Stimulated activated CD8-positive, alpha-beta memory T cell treated with anti-CD3 and anti-CD28 coated beads, Interleukin-7, amount 100 ng/mL, for 24 hours (primary cell): ENCODE results near the gene C1QB.

ENCODE experiments used
- DNase-seq: peaks from one replicate; pipeline ENCODE4 v3.0.0-alpha.2; 2020; ENCODE audit warnings: low read depth

The C1QB gene, protein sequence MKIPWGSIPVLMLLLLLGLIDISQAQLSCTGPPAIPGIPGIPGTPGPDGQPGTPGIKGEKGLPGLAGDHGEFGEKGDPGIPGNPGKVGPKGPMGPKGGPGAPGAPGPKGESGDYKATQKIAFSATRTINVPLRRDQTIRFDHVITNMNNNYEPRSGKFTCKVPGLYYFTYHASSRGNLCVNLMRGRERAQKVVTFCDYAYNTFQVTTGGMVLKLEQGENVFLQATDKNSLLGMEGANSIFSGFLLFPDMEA

DNA sequence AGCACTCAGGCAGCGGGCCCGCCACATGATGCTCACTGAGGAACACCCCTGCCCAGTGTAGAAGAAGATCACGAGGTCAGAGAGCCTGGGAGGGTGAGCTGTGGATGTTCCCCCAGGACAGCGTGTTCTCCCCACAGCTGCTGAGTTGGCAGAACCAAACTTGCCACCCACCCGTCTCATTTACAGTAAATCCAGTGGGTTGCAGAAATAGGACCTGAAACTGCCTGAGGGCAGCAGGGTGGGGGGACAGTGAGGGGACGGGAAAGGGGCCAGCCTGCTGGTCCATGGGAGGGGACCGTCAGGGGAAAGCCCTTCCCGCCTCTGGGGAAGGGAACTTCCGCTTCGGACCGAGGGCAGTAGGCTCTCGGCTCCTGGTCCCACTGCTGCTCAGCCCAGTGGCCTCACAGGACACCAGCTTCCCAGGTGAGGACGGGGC lies at the start of gene C1QB:
Gene C1QB, plus strand, starts transcription at position 356 of the 436 bp plus-strand sequence. CDS start 6,227 bp downstream, outside the sequence.
- no peak for DNase-seq

- DNase-seq = no peak
These were observed 46.9 kb upstream of the C1QB start for GRCh38 chr1:22606161-22606560.

- DNase-seq = no peak
These were observed 45.9 kb upstream of the C1QB start for GRCh38 chr1:22607154-22607553.

- no peak for DNase-seq
These were observed 44.7 kb upstream of the C1QB start for GRCh38 chr1:22608361-22608760.

DNA sequence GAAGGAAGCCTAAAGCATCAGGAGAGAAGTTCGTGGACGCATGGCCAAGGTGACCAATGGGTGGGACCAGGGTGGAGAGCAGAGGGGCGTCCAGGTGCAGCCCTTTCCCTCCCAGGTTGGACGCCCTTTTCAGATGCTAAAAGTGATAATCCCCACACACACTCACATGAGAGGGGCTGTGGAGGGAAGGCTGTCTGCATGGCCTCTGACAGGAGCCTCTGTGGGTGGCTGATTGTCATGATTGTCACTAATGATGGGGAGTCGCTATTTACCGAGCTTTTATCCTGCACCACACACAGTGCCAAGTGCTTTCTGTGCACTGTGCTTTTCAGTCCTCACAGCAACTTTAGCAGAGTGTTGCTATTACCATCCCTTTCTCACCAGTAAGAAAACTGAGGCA lies 43.7 kb upstream of the C1QB start:
- DNase-seq = no peak

- DNase-seq = peak; percentile 6
These were observed 41.5 kb upstream of the C1QB start for GRCh38 chr1:22611530-22611947.

DNA sequence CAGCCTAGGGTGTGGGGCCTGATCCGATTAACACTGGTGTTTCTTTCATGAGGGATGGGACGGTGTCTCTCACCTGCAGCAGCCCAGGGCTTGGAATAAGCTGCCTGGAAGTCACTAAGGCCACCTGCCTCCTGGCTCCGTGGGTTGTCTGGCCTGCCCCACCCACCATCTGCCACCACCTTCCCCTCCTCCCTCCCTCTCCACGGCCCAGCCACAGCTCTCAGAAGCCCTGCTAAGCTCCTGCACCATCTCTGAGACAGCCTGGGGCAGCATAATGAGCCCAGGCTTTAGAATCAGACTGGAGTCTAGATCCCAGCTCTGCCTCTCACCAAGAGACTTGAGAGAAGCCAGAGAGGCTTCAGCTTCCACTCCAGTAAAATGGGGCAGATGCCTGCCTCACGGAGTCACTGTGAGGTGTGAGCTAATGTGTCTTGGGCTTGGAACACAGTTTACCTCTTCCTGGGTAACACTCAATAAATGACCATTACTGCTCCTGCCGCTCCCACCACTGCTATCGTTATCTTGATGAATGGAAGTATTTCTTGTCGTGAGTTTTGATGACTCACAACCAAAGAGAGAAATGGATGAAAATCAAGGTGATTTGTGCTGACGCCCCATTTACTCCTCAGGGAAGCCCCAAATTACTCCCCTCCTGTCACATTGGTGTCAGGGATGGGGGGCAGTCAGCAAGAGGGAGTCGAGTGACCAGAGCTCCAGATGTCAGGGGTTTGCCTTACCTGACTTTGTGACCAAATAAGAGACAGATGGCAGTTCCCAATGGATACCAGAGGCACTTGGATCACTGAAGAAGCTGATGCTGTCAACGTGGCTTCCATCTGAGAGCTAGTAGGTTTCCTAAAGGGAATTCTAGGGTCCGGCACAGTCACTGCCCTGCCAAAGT lies 40.1 kb upstream of the C1QB start:
- DNase-seq = no peak

DNA sequence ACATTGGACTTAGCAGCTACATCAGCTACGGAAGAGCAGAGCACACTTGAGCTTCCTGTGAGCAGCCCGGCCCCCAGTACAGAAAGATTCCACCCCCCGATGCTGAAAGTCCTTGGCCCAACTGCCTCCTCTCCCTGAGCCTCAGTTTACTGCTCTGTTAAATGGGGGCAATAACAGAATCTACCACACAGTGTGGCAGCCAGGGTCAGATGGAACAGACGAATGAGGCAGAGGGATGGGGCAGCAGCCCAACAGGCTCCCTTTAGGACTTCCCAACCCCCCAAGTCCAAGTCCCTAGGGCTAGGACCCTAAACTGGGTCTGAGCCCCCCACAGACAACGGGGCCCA lies 39.5 kb upstream of the C1QB start:
- DNase-seq = no peak

GRCh38 chr1:22613951-22614350 lies 39.1 kb upstream of the C1QB start:
- no peak for DNase-seq

DNA sequence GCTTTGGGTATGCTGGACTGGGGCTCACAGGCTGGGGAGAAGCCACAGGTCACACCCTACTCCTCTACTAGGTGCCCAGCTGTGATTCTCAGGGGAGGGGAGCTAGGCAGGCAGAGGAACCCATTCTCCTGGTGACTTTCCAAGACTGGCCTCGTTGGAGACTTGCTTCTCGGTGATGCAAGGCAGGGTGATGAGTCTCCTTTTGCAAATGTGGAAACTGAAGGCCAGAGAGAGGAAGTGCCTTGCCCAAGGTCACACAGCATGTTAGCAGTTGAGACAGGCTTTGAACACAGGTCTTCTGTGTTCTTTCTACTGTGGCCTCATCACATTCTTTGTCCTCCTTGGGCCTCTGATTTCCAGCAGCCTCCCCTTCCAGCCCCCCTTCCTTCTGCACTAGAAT lies 37.1 kb upstream of the C1QB start:
- DNase-seq = no peak

DNA sequence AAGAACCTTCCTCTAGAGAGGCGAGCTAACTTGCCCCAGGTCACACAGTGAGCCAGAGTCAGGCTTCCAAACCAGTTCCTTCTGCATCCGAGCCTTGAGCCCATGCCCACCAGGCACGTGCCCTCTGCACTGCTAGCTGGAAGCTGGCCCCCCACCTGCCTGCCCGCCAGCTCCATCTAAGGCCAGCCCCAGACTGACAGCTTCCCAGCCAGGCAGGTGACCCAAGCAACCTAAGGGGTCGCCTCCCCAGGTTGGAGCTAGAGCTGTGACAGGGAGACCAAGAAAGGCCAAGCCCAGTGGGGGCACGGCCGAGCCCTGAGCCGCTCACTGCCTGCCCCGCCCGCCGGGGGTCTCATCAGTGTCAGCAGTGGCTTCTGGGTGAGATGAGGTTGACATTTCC lies 36.5 kb upstream of the C1QB start:
- no peak for DNase-seq

DNA sequence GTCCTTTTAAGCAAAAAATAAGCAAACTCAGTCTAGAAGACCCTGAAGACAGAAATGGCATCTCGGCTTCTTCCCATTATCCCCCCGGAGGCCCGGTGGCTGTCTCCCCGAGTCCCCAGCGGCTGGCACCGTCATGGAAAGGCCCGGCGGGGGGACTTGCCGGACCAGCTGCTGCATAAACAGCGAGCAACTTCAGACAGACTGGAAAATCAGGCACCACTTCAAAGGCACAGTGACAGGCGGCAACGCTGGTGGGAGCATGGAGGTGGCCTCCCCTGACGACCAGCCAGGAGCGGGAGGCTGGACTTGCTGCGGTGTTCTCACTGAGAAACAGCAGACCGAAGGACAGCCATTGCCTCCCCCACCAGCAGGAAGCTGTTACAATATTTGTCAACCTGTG lies 35.0 kb upstream of the C1QB start:
- no peak for DNase-seq

DNA sequence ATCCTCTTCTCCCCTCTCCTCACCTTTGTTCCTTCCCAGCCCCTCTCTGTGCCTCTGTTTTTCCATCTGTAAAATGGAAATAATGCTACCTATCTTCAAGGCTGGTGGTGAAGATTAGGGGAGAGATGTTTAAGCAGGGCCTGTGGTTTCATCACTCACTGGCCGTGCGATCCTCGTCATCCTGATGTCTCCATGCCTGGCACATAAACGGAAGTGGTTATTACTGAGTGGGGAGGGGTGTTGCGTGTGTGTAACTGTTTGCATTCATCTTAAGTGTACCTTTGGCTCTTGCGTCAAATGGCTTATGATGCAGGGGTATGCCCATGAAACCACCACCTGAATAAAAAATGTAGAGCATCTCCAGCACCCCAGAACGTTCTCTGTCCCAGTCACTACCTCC lies 33.8 kb upstream of the C1QB start:
- DNase-seq = no peak

DNA sequence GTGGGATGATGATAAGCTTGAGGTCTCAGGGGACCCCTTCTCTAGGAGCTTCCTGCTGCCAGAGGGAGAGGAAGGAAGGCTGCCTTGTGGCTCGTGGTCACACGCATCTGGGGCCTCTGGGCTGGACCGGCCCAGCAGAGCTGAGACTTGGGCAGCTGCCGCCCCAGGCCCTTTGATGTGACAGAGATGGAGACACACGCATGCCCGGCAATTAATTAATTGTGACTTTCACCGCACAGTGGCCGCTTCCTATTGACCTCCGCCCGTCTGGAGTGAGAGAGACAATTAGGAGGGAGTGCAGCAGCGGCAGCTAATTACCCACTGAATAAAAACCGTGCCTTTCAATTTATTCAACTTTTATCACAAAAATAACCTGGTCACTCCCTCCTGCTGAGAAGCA lies 33.2 kb upstream of the C1QB start:
- DNase-seq = no peak

GRCh38 chr1:22621761-22622160 lies 31.3 kb upstream of the C1QB start:
- no peak for DNase-seq

- no peak for DNase-seq
These were observed 27.6 kb upstream of the C1QB start for GRCh38 chr1:22625262-22625925.

GRCh38 chr1:22626237-22627157 lies 26.5 kb upstream of the C1QB start:
- no peak for DNase-seq

- no peak for DNase-seq
These were observed 25.7 kb upstream of the C1QB start for GRCh38 chr1:22627331-22627730.

- DNase-seq = no peak
These were observed 24.2 kb upstream of the C1QB start for GRCh38 chr1:22628698-22629444.

GRCh38 chr1:22629886-22630285 lies 23.1 kb upstream of the C1QB start:
- no peak for DNase-seq
